ENCODE results near the gene PDCD2L.
"Not testable (repeated sequence)": the region's sequence is repeated elsewhere in the genome, so short reads cannot be mapped to it uniquely, and the experiment has no call there.

PDCD2L gene, protein sequence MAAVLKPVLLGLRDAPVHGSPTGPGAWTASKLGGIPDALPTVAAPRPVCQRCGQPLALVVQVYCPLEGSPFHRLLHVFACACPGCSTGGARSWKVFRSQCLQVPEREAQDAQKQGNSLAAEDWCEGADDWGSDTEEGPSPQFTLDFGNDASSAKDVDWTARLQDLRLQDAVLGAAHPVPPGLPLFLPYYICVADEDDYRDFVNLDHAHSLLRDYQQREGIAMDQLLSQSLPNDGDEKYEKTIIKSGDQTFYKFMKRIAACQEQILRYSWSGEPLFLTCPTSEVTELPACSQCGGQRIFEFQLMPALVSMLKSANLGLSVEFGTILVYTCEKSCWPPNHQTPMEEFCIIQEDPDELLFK

DNA sequence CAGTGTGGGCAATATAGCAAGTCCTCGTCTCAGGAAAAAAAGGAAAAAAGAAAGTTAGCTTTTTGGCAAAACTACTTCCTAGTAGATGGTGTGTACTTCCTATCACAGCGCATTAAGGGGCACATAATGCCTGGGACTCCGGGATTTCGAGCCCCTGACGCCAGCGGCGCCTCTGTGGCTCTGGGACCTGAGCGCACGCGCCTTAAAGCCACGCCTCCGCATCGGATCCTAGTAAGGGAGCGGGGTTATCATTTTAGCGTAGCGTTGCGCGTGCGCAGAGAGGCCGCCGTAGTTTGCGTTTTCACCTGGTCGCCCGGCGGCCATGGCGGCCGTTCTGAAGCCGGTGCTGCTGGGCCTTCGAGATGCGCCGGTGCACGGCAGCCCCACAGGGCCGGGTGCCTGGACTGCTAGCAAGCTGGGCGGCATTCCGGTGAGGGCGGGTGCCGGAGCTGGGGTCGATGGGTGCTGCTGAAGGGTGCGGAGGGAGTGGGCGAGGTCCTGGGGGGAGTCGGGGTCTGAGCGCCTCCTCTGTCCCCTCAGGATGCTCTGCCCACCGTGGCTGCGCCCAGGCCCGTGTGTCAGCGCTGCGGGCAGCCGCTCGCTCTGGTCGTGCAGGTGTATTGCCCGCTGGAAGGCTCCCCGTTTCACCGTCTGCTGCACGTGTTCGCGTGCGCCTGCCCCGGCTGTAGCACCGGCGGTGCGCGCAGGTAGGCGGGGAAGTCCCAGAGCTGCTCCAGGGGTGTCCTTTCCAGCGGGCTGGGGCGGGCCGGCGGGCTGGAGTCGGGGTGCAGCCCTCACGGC is at the start of gene PDCD2L:
PDCD2L (plus strand) TSS at position 291 of the 801 bp plus-strand sequence; CDS start at position 323, 32 bp downstream.
- peak; percentile 94 to 96 for DNase-seq

DNA sequence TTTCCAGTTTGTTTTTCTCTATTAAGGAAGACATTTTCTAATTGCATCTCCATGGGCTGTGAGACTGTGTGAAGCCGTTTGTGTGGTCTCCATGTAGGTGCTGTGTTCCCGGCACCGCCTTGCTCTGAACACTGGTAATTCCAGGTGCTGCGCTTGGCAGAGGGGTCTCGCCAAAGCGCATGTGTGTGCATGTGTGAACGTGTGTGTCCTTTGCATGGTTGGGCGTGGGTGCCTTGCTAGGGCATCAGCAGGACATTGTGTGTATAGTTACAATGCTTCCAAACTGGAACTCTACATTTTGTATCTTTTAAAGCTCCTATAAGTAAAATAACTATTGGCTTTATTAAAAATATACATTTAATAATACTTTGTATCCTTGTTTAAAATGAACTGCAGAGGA is 49.0 kb upstream of the PDCD2L start:
- DNase-seq, result no peak

DNA sequence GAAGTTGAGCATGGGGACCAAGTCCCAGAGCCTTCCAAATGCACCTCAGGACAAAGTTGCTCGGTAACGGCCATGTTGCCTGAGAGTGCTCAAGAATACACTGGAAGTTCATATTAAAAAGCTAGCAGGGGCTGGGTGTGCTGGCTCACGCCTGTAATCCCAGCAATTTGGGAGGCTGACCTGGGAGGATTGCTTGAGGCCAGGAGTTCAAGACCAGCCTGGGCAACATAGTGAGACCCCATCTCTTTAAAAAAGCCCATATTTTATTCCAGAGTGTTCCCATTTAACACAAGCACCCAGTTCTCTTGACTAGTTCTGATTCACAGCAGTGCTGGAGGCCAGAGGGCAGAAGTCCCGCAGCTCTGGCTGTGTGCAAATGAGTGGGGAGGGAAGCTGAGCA is 47.3 kb upstream of the PDCD2L start:
- DNase-seq, result no peak

DNA sequence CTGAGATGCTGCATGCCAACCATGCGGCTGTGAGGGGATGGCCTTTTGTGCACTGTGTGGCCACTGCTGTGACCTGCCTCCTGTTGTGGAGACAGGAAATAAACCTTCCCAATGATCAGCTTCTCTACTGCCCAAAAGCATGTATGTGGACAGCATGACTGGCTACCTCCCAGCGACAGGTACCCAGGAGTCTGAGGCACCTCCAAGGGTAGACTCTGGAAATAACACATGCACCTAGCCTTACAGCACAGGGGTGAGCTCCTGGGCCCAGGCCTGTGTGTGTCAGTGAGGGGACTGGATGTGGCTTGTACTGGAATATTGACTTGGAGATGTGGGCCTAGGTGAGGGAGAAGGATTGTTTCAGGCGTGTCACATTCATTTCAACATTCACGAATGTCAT is 46.8 kb upstream of the PDCD2L start:
- no peak for DNase-seq

DNA sequence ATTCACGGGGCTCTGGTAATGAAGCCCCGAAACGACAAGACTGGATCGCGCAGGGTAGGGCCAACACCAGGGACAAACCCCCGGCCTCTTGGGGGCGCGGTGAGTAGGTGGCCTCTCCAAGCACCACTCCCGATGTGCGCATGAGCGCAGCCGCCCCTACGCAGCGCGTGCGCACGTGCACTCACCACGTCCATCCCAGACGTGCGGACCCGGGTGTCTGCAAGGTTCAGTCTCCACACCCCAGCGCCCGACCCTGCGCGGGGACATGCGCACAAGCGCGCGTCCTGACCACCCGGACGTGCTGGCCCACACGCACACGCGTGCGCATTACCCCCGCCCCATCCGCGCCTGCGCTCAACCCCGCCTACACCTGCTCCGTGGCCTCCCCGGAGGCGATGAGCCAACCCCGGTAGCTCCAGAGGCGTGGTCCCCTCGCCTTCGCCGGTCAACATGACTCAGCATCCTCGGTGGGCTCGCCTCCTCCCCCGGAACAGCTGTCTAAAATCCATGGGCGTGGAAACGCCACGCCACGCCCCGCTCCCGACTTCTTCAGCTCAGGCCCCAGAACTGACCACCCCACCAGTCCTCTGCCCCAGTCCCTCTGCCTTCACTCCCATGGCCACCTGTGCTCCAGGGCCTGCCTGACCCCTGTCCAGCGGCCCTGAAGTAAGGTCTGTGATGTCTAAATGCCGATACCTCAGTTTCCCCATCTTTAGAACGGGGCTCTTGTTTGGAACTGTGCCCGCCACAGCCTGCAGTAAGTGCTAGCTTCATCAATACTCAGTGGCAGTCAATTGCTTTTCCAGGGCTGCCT is 44.9 kb upstream of the PDCD2L start:
- peak; percentile 99 for DNase-seq

DNA sequence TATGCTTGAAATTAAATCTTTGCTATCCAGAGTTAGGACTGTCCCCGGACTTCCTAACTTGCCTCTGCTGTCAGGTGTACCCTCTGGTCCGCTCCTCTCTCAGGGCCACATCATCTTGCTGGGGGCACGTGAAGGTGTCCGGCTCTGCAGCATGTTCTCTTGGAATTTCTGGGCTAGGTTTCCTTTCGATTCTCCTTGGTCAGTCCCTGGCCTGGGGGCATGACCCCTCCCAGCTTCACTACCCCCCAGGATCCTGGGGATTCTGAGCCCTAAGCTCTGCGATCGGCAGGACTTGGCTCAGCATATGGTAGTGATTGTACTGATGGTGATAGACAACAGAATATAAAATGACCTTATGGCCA is 44.3 kb upstream of the PDCD2L start:
- DNase-seq, result no peak

DNA sequence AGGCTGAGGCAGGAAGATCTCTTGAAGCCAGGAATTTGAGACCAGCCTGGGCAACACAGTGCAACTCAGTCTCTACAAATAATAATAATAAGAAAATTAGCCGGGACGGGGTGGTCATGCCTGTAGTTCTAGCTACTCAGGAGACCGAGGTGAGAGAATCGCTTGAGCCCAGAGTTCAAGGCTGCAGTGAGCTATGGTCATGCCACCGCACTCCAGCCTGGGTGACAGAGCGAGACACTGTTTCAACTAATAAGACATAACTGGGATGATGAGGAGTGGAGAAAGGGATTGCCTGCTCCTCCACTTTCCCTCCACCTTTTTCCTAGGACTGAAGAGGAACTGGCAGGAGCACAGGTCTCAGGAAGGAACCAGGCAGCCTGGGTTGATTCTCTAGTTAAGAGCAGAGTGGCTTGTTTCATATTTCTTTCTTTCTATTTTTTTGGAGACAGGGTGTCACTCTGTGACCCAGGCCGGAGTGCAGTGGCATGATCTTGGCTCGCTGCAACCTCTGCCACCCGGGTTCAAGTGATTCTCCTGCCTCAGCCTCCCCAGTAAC is 43.8 kb upstream of the PDCD2L start:
- no peak for DNase-seq

DNA sequence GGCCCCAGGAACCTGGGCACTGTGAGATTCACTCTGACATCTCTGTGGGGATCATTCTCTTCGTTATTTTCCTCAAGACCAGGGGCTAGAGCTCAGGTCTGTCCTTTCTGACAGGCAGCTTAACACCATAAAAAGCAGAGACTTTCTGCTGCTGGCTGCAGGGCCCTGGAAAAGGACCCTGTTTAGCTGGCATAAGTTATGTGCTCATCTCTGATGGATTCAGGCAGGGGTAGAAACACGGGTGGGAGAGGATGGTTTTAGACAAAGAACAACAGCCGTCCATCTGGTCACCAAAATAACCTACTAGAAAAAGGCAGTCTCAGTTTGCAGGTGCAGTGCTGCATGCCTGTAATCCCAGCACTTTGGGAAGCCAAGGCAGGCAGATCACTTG is 41.5 kb upstream of the PDCD2L start:
- DNase-seq, result no peak

DNA sequence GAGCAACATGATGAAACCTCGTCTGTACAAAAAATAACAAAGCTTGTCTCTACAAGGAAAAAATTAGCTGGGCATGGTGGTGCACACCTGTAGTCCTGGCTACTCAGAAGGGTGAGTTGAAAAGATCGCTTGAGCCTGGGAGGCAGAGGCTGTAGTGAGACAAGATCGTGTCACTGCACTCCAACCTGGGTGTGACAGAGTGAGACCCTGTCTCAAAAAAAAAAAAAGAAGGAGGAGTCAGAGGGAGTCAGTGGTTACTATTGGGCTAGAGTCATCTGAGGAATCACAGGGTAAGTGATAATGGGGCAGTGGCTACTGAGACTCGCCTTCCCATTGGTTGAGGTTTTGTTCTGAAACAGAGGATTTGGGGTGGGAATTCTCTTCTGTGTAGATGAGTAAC is 41.1 kb upstream of the PDCD2L start:
- no peak for DNase-seq

DNA sequence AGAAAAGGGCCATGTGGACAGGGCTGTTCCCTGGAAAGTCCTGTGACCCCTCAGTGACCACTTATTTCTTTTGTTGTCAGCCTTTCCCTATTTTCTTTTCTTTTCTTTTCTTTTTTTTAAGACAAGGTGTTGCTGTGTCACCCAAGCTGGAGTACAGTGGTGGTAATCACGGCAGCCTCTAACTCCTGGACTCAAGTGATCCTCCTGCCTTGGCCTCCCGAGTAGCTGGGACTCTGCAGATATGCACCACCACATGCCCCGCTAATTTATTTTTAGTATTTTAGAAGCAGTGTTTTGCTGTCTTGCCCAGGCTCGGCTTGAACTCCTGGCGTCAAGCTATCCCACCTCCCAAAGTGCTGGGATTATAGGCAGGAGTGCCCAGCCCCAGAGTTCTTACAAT is 40.3 kb upstream of the PDCD2L start:
- no peak for DNase-seq

DNA sequence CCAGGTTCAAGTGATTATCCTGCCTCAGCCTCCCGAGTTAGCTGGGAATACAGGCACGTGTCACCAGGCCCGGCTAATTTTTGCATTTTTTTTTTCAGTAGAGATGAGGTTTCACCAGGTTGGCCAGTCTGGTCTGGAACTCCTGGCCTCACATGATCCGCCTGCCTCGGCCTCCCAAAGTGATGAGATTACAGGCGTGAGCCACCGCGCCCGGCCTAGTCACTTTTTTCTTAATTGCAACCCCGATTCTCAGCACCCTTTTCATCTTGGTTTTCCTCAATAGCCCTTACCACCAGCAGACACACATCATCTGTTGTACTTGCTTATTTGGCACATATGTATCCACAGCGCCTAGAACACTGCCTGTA is 39.8 kb upstream of the PDCD2L start:
- DNase-seq, result no peak

DNA sequence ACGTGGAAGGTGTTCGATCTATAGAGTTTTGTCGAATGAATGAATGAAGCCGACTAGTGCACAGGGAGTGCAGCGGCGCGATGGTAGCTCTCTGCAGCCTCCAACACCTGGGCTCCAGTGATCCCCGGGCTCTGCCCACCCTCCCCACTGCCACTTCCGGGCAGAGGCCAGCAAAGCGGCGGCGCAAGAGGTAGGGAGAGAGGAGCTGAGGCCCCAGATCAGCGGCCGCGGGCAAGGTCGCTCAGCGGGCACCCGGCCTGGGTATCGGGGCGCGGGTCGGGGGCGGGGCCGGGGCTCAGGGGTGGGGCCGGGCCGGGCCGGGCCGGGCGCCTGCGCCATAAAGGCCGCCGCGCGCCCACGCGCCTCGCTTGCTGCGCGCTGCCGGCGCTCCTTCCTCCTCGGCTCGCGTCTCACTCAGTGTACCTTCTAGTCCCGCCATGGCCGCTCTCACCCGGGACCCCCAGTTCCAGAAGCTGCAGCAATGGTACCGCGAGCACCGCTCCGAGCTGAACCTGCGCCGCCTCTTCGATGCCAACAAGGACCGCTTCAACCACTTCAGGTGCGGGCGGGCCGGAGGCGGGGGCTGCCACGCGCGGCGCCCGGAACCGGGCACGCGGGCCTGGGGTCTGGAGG is 39.3 kb upstream of the PDCD2L start, which contains the start of gene GPI:
GPI (plus strand) TSS at position 367 of the 633 bp plus-strand sequence; CDS start at position 438, 71 bp downstream.
- DNase-seq, result peak; percentile 76 to 77

DNA sequence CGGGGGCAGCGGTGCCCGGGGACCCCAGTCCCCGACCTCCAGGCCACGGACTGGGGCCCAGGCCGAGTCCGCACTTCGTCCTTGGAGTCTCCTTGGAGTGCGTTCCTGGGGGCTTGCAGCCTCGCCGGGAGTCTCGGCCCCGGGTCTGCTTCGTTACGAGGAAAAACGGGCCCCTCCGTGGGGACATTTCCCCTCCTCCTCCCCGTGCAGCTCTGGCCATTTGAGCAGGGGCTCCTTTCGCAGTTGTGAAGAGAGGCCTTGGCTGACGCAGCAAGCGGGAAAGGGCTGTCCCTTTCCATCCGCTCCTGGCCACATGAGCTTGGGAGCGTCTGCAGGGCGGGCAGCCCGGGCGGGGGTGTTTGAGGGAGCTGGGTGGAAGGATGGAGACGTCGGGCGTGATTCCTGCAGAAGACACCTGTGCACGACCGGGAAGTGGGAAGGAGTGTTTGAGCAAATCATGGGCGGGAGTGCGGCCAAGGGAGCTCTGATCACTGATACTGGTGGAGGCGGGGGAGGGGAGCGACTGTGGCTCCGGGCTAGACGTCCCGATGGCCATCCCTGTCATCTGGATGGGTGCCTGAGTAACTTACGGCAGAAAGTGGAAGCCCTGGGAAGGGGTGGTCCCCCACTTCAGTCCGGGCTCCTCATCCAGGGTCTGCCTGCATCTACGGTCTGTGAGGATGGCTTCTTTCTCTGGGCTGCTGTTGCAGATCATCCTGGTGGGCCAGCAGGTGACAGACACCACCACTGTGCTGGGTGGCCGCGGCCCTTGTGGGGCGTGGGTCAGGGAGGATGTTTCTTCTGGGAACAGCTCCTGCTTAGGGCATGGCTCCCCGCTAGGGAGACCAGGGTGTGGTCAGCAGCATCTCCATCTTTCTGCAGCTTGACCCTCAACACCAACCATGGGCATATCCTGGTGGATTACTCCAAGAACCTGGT is 38.5 kb upstream of the PDCD2L start:
- DNase-seq, result peak in 1 of 2 experiments; percentile 42

DNA sequence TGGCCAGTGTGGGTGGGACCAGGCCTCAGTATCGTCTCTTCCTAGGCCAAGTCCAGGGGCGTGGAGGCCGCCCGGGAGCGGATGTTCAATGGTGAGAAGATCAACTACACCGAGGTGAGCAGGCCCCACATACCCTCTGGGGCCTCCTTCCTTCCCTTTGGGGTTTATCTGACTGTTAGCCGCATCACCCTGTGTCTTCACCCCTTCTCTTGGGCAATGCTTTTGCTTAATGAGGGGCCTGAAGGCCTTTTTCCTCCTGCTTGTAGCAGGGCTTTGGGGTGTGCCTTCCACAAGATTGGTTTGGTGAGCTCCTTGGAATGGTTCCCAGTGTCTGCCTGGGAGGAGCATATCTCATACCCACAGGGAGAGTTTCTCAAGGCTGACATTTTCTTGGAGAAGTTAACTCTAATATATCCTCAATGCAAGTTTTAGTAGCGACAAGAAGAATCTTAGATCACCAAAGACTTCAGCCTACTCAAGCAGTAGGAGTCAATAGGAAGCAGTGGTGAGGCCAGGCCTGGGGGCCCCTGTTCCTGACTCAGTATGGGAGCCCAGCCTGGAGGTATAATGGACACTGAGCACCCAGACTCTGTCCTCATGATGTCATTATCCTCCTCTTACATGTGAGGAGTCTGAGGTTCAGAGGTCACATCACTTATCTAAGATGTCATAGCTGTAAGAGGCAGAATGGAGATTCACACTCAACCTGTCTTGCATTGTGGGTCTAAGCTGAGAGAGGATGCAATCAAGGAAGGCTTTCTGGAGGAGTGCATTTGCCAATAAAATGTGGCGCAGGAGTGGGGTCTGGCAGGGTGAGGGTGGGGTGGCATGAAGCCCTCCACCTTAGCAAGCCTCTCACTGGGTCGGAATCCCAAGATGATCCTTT is 37.2 kb upstream of the PDCD2L start:
- no peak for DNase-seq

DNA sequence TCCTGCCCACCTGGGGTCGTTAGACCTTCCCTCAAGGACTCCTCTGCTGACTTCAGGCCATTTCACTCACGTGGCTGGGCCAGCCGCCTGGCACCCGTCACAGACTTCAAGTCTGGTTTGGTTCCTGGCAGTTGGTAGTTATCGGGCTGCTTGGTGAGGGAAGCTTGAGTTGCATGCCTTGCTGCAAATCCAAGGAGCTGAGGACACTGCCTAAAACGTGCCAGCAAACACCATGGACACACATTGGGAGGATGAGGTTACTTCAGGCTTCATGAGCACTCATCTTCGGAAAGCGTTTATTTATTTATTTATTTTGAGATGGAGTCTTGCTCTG is 36.6 kb upstream of the PDCD2L start:
- no peak for DNase-seq

DNA sequence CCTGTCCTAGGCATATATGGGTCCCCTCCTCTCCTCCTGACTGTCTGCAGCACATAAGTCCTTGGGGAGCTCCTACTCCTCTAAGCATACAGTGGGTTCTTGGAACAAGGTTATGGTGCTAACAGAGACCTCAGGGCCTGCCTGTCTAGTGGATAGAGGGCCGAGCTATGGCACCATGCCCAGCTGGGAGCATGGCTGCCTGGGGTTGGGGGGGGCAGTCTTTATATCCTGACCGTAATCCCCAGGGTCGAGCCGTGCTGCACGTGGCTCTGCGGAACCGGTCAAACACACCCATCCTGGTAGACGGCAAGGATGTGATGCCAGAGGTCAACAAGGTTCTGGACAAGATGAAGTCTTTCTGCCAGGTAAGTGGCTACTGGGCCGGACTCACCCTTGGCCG is 35.9 kb upstream of the PDCD2L start:
- no peak for DNase-seq

DNA sequence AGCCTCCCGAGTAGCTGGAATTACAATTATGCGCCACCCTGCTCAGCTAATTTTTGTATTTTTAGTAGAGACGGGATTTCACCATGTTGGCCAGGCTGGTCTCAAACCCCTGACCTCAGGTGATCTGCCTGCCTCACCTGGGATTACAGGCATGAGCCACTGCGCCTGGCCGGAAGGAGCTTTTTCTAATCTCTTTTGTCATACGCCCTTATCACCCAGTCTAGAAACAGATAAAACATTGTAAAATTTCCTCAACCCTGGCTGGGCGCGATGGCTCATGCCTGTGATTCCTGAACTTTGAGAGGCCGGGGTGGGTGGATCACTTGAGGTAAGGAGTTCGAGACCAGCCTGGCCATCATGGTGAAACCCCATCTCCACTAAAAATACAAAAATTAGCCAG is 35.0 kb upstream of the PDCD2L start:
- DNase-seq, result not testable (repeated sequence)

DNA sequence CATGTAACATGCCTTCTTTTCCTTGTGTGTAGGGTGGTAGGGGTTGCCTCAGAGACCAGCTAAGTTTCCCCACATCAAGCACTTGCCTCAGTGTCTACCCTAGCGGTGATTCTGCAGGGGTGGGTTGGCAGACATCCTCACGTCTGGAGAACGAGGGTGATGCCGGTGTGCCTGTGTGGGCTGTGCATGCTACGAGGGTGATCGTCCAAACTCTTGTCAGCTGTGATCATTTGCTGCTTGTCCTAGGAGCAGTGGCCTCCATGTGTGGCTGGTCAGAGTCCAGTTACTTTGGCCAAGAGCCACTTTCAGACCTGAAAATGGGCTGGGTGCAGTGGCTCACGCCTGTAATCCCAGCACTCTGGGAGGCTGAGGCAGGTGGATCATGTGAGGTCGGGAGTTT is 34.1 kb upstream of the PDCD2L start:
- DNase-seq, result no peak

DNA sequence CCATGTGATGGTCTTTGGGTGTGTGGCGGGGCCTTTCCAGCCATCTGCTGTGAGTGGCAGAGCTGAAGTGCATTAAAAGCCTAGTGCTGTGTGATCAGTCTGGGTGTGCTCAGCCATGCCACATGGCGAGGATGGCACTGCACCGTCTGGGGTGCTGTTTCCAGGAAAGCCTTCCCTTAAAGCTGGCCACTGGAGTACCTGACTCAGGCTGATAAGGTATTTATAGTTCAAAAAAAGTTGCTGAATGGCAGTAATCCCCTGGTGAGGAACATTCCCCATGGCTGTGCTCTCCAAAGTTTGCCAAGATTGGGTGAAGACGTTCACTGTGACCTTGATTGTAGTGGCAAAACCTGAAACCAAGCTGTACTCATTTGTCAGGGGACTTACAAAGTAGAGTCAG is 33.2 kb upstream of the PDCD2L start:
- DNase-seq, result no peak

DNA sequence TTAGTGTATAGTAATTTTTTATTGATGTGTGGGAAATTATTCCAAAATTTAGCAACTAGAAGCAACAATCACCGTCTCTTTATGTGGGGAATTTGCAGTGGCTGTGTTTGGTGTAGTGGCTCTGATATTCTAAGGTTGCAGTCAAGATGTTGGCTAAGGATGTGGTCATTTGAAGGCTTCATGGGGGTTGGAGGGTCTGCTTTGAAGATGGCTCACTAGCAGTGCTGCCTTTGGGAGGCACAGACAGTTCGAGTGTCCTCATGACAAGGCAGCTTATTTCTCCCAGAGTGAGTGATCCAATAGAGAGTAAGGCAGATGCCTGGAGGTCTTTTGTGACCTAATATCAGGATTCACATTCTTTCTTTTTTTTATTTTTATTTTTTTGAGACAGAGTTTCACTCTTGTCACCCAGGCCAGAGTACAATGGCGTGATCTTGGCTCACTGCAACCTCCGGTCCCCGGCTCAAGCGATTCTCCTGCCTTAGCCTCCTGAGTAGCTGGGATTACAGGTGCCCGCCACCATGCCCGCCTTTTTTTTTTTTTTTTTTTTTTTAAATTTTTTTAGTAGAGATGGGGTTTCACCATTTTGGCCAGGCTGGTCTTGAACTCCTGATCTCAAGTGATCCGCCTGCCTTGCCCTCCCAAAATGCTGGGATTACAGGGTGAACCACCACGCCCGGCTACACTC is 30.5 kb upstream of the PDCD2L start:
- DNase-seq, result no peak
